HEK293 (cell line): ENCODE results near the gene IDI1.

Experiments
- BCL11B ChIP-seq: fragments of 450-650 bp; formaldehyde crosslinking; IDR thresholded peaks from 2 replicates; pipeline ENCODE4 v1.5.1; 2016; ENCODE audit warnings: low read depth, missing biosample characterization, missing genetic modification characterization
- EGR2 ChIP-seq: fragments of 450-650 bp; formaldehyde crosslinking; IDR thresholded peaks from 2 replicates; pipeline ENCODE4 v1.5.1; 2016; ENCODE audit warnings: low read depth, missing biosample characterization, missing genetic modification characterization
- KLF7 ChIP-seq: fragments of 450-650 bp; formaldehyde crosslinking; IDR thresholded peaks from 2 replicates; pipeline ENCODE4 v1.5.1; 2016; ENCODE audit warnings: missing biosample characterization, missing genetic modification characterization, borderline replicate concordance
- REPIN1 ChIP-seq: fragments of 450-650 bp; formaldehyde crosslinking; IDR thresholded peaks from 2 replicates; pipeline ENCODE4 v1.5.1; 2017; ENCODE audit warnings: missing biosample characterization, missing genetic modification characterization, low read depth
- SETDB1 ChIP-seq: IDR thresholded peaks from one replicate; pipeline ENCODE4 v1.6.1; 2017; ENCODE audit warnings: mild to moderate bottlenecking, low read length, moderate library complexity, mixed read lengths; ENCODE audit not compliant: insufficient read length
- SP7 ChIP-seq: fragments of 450-650 bp; formaldehyde crosslinking; IDR thresholded peaks from 2 replicates; pipeline ENCODE4 v1.5.1; 2016; ENCODE audit warnings: missing biosample characterization, missing genetic modification characterization
- YY1 ChIP-seq: fragments of 450-650 bp; formaldehyde crosslinking; IDR thresholded peaks from 2 replicates; pipeline ENCODE4 v1.5.1; 2018; ENCODE audit warnings: missing biosample characterization, missing genetic modification characterization
- YY2 ChIP-seq: fragments of 450-650 bp; formaldehyde crosslinking; IDR thresholded peaks from 2 replicates; pipeline ENCODE4 v1.5.1; 2016; ENCODE audit warnings: missing biosample characterization, missing genetic modification characterization
- ZBTB20 ChIP-seq: fragments of 450-650 bp; formaldehyde crosslinking; IDR thresholded peaks from 2 replicates; pipeline ENCODE4 v1.5.1; 2016; ENCODE audit warnings: missing biosample characterization, missing genetic modification characterization
- ZEB2 ChIP-seq: fragments of 450-650 bp; formaldehyde crosslinking; IDR thresholded peaks from 2 replicates; pipeline ENCODE4 v1.5.1; 2016; ENCODE audit warnings: missing biosample characterization, missing genetic modification characterization
- ZNF184 ChIP-seq: fragments of 450-650 bp; IDR thresholded peaks from 2 replicates; pipeline ENCODE4 v1.5.1; 2018; ENCODE audit warnings: missing biosample characterization, mild to moderate bottlenecking, missing genetic modification characterization
- ZNF202 ChIP-seq: fragments of 450-650 bp; formaldehyde crosslinking; IDR thresholded peaks from 2 replicates; pipeline ENCODE4 v1.5.1; 2016; ENCODE audit warnings: missing biosample characterization, missing genetic modification characterization, borderline replicate concordance
- ZNF311 ChIP-seq: fragments of 450-650 bp; formaldehyde crosslinking; IDR thresholded peaks from 2 replicates; pipeline ENCODE4 v1.5.1; 2017; ENCODE audit warnings: missing biosample characterization, missing genetic modification characterization, borderline replicate concordance
- ZNF423 ChIP-seq: fragments of 450-650 bp; formaldehyde crosslinking; IDR thresholded peaks from 2 replicates; pipeline ENCODE4 v1.5.1; 2016; ENCODE audit warnings: missing biosample characterization, missing genetic modification characterization
- ZNF558 ChIP-seq: fragments of 450-650 bp; formaldehyde crosslinking; IDR thresholded peaks from 2 replicates; pipeline ENCODE4 v1.5.1; 2016; ENCODE audit warnings: missing biosample characterization, missing genetic modification characterization
- ZNF76 ChIP-seq: fragments of 450-650 bp; formaldehyde crosslinking; IDR thresholded peaks from 2 replicates; pipeline ENCODE4; 2016; ENCODE audit warnings: low read depth, missing biosample characterization, missing genetic modification characterization, borderline replicate concordance
- ZSCAN30 ChIP-seq: fragments of 450-650 bp; IDR thresholded peaks from 2 replicates; pipeline ENCODE4 v1.5.1; 2018; ENCODE audit warnings: missing biosample characterization, mild to moderate bottlenecking, missing genetic modification characterization, moderate library complexity
- TF ChIP-seq, protein P1 (sequence below): fragments of 450-650 bp; formaldehyde crosslinking; optimal IDR thresholded peaks from 2 replicates; pipeline ENCODE3; 2016; ENCODE audit warnings: missing biosample characterization, mild to moderate bottlenecking, missing genetic modification characterization
- TF ChIP-seq, protein P2 (sequence below): fragments of 450-650 bp; formaldehyde crosslinking; IDR thresholded peaks from 2 replicates; pipeline ENCODE4 v1.5.1; 2016; ENCODE audit warnings: missing biosample characterization, missing genetic modification characterization
- TF ChIP-seq, protein P3 (sequence below): fragments of 450-650 bp; formaldehyde crosslinking; IDR thresholded peaks from 2 replicates; pipeline ENCODE4 v1.5.1; 2016; ENCODE audit warnings: missing biosample characterization, missing genetic modification characterization, low read depth
- TF ChIP-seq, protein P4 (sequence below): sonication (generic); formaldehyde crosslinking; IDR thresholded peaks from 2 replicates; pipeline ENCODE4 v1.8.1; 2022; ENCODE audit warnings: mild to moderate bottlenecking, moderate library complexity, missing genetic modification reagents
- TF ChIP-seq, protein P5 (sequence below): fragments of 450-650 bp; formaldehyde crosslinking; IDR thresholded peaks from 2 replicates; pipeline ENCODE4 v1.5.1; 2016; ENCODE audit warnings: missing biosample characterization, missing genetic modification characterization
- TF ChIP-seq, protein P6 (sequence below): fragments of 450-650 bp; formaldehyde crosslinking; IDR thresholded peaks from 2 replicates; pipeline ENCODE4 v1.5.1; 2016; ENCODE audit warnings: missing biosample characterization, missing genetic modification characterization, borderline replicate concordance
- TF ChIP-seq, protein P7 (sequence below): fragments of 450-650 bp; formaldehyde crosslinking; IDR thresholded peaks from 2 replicates; pipeline ENCODE4 v1.5.1; 2017; ENCODE audit warnings: missing biosample characterization, missing genetic modification characterization
- TF ChIP-seq, protein P8 (sequence below): fragments of 450-650 bp; formaldehyde crosslinking; IDR thresholded peaks from 2 replicates; pipeline ENCODE4 v1.5.1; 2016; ENCODE audit warnings: missing biosample characterization, missing genetic modification characterization

Gene IDI1

DNA sequence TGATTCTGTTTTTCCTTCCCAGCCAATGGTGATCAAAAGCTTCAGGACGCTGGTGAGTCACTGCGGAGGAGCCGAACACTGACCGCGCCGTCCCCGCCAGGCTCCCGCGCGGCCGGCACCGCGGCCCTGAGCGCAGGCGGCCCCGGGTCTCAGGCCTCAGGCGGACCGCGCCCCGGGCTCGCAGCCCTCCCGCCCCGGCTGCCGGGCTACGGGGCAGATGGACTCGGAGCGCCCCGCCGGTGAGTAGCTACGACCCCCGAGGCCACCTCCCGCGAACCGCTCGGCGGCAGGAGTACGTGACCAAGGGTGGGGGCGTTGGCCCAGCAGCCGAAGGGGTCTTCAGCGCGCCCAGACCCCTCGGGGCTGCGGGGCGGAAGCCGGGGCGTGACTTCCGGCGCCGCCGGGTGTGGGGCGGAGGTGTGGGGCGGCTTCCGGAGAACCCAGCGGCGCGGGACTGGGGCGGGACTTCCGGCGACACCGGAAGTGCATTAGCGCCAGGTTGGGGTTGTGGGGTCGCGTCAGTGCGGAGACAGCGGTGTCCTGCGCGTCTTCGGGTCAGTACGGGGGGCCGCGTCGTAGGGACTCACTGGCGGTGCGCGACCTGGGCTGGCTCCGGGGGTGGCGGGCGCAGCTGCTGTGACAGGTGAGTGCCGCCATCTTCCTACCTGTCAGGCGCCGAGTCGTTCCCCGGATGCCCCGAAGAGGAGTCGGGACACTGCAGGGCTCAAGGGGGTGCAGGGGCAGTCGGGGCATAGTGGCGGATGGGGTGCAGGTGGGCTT is 7.6 kb upstream of the IDI1 start, which contains the start of gene WDR37 (continued):
- TF ChIP-seq REPIN1 (tag by site-specific recombination) (0 out of 2 replicates have a peak, but pooled peaks have one; percentile 17), ZNF76 (peak; percentile 80), EGR2 (peak; percentile 70; the same call in 1 of the 2 replicates), ZEB2 (tag by site-specific recombination) (no peak; the same call in none of the 2 replicates), ZNF184 (peak; percentile 8; the same call in 1 of the 2 replicates), ZNF311 (tag by site-specific recombination) (no peak), YY2 (tag by site-specific recombination) (peak; percentile 53; the same call in 1 of the 2 replicates), KLF7 (tag by site-specific recombination) (peak; percentile 74; the same call in 1 of the 2 replicates), SP7 (tag by site-specific recombination) (peak; percentile 60), ZNF558 (tag by site-specific recombination) (no peak), ZSCAN30 (tag by site-specific recombination) (0 out of 2 replicates have a peak, but pooled peaks have one; percentile 62), YY1 (tag by site-specific recombination) (peak; percentile 71; the same call in 1 of the 2 replicates), ZNF423 (tag by site-specific recombination) (0 out of 2 replicates have a peak, but pooled peaks have one; percentile 12), ZBTB20 (tag by site-specific recombination) (peak; percentile 97; the same call in 1 of the 2 replicates), SETDB1 (no peak), BCL11B (tag by site-specific recombination) (0 out of 2 replicates have a peak, but pooled peaks have one; percentile 22), ZNF202 (tag by site-specific recombination) (no peak)
- TF ChIP-seq, protein P1, sequence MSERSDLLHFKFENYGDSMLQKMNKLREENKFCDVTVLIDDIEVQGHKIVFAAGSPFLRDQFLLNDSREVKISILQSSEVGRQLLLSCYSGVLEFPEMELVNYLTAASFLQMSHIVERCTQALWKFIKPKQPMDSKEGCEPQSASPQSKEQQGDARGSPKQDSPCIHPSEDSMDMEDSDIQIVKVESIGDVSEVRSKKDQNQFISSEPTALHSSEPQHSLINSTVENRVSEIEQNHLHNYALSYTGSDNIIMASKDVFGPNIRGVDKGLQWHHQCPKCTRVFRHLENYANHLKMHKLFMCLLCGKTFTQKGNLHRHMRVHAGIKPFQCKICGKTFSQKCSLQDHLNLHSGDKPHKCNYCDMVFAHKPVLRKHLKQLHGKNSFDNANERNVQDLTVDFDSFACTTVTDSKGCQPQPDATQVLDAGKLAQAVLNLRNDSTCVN (tag by site-specific recombination): peak; percentile 88
- TF ChIP-seq, protein P2, sequence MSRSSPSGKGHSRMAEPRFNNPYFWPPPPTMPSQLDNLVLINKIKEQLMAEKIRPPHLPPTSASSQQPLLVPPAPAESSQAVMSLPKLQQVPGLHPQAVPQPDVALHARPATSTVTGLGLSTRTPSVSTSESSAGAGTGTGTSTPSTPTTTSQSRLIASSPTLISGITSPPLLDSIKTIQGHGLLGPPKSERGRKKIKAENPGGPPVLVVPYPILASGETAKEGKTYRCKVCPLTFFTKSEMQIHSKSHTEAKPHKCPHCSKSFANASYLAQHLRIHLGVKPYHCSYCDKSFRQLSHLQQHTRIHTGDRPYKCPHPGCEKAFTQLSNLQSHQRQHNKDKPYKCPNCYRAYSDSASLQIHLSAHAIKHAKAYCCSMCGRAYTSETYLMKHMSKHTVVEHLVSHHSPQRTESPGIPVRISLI: no peak
- TF ChIP-seq, protein P3, sequence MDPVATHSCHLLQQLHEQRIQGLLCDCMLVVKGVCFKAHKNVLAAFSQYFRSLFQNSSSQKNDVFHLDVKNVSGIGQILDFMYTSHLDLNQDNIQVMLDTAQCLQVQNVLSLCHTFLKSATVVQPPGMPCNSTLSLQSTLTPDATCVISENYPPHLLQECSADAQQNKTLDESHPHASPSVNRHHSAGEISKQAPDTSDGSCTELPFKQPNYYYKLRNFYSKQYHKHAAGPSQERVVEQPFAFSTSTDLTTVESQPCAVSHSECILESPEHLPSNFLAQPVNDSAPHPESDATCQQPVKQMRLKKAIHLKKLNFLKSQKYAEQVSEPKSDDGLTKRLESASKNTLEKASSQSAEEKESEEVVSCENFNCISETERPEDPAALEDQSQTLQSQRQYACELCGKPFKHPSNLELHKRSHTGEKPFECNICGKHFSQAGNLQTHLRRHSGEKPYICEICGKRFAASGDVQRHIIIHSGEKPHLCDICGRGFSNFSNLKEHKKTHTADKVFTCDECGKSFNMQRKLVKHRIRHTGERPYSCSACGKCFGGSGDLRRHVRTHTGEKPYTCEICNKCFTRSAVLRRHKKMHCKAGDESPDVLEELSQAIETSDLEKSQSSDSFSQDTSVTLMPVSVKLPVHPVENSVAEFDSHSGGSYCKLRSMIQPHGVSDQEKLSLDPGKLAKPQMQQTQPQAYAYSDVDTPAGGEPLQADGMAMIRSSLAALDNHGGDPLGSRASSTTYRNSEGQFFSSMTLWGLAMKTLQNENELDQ: no peak
- TF ChIP-seq, protein P4, sequence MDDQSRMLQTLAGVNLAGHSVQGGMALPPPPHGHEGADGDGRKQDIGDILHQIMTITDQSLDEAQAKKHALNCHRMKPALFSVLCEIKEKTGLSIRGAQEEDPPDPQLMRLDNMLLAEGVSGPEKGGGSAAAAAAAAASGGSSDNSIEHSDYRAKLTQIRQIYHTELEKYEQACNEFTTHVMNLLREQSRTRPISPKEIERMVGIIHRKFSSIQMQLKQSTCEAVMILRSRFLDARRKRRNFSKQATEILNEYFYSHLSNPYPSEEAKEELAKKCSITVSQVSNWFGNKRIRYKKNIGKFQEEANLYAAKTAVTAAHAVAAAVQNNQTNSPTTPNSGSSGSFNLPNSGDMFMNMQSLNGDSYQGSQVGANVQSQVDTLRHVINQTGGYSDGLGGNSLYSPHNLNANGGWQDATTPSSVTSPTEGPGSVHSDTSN (CRISPR knock-in tag): 0 out of 2 replicates have a peak, but pooled peaks have one; percentile 66
- TF ChIP-seq, protein P5, sequence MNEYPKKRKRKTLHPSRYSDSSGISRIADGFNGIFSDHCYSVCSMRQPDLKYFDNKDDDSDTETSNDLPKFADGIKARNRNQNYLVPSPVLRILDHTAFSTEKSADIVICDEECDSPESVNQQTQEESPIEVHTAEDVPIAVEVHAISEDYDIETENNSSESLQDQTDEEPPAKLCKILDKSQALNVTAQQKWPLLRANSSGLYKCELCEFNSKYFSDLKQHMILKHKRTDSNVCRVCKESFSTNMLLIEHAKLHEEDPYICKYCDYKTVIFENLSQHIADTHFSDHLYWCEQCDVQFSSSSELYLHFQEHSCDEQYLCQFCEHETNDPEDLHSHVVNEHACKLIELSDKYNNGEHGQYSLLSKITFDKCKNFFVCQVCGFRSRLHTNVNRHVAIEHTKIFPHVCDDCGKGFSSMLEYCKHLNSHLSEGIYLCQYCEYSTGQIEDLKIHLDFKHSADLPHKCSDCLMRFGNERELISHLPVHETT (tag by site-specific recombination): no peak
- TF ChIP-seq, protein P6, sequence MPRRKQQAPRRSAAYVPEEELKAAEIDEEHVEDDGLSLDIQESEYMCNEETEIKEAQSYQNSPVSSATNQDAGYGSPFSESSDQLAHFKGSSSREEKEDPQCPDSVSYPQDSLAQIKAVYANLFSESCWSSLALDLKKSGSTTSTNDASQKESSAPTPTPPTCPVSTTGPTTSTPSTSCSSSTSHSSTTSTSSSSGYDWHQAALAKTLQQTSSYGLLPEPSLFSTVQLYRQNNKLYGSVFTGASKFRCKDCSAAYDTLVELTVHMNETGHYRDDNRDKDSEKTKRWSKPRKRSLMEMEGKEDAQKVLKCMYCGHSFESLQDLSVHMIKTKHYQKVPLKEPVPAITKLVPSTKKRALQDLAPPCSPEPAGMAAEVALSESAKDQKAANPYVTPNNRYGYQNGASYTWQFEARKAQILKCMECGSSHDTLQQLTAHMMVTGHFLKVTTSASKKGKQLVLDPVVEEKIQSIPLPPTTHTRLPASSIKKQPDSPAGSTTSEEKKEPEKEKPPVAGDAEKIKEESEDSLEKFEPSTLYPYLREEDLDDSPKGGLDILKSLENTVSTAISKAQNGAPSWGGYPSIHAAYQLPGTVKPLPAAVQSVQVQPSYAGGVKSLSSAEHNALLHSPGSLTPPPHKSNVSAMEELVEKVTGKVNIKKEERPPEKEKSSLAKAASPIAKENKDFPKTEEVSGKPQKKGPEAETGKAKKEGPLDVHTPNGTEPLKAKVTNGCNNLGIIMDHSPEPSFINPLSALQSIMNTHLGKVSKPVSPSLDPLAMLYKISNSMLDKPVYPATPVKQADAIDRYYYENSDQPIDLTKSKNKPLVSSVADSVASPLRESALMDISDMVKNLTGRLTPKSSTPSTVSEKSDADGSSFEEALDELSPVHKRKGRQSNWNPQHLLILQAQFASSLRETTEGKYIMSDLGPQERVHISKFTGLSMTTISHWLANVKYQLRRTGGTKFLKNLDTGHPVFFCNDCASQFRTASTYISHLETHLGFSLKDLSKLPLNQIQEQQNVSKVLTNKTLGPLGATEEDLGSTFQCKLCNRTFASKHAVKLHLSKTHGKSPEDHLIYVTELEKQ (tag by site-specific recombination): no peak
- TF ChIP-seq, protein P7, sequence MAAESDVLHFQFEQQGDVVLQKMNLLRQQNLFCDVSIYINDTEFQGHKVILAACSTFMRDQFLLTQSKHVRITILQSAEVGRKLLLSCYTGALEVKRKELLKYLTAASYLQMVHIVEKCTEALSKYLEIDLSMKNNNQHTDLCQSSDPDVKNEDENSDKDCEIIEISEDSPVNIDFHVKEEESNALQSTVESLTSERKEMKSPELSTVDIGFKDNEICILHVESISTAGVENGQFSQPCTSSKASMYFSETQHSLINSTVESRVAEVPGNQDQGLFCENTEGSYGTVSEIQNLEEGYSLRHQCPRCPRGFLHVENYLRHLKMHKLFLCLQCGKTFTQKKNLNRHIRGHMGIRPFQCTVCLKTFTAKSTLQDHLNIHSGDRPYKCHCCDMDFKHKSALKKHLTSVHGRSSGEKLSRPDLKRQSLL (tag by site-specific recombination): no peak
- TF ChIP-seq, protein P8, sequence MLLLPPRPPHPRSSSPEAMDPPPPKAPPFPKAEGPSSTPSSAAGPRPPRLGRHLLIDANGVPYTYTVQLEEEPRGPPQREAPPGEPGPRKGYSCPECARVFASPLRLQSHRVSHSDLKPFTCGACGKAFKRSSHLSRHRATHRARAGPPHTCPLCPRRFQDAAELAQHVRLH (tag by site-specific recombination): peak; percentile 91
